C4-2B (cell line): ENCODE data around the gene WDR93.
A peak's percentile ranks its signal among the peaks of the same experiment; 100 is the strongest.

Source experiments
- CTCF ChIP-seq: fragments of 450-650 bp; conservative IDR thresholded peaks from 2 replicates; pipeline ENCODE4 v1.5.1; 2017; ENCODE audit warnings: mild to moderate bottlenecking
- ZFX ChIP-seq: fragments of 450-650 bp; IDR thresholded peaks from 2 replicates; pipeline ENCODE4 v1.6.1; 2017

- peak; percentile 98 for TF ChIP-seq CTCF
- no peak for TF ChIP-seq ZFX
Observed at GRCh38 chr15:89760303-89761008, 69.8 kb downstream of the WDR93 start.
